GM04503 (cell line): ENCODE results near the gene ADARB2.

Source experiments
- DNase-seq: peaks from one replicate; pipeline ENCODE4 v3.0.0-alpha.2; 2012; ENCODE audit warnings: low read depth

The ADARB2 gene

GRCh38 chr10:1369665-1370064, 367.7 kb downstream of the ADARB2 start:
- DNase-seq = no peak

- DNase-seq = no peak
Observed at GRCh38 chr10:1369197-1369596, 368.1 kb downstream of the ADARB2 start.

DNA sequence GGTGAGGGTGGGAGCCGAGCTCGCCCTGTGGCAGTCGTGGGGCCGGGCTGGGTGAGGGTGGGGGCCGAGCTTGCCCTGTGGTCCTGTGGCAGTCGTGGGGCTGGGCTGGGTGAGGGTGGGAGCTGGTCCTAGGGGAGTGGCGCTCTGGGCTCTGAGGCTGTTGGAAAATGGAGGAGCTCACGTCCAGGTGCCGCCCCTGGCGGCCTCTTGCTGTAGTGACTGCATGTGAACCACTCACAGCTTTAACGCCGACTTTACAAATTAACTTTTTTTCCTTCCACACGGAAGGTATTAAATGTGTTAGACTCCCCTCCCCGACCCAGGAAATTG, 368.5 kb downstream of the ADARB2 start:
- no peak for DNase-seq

DNA sequence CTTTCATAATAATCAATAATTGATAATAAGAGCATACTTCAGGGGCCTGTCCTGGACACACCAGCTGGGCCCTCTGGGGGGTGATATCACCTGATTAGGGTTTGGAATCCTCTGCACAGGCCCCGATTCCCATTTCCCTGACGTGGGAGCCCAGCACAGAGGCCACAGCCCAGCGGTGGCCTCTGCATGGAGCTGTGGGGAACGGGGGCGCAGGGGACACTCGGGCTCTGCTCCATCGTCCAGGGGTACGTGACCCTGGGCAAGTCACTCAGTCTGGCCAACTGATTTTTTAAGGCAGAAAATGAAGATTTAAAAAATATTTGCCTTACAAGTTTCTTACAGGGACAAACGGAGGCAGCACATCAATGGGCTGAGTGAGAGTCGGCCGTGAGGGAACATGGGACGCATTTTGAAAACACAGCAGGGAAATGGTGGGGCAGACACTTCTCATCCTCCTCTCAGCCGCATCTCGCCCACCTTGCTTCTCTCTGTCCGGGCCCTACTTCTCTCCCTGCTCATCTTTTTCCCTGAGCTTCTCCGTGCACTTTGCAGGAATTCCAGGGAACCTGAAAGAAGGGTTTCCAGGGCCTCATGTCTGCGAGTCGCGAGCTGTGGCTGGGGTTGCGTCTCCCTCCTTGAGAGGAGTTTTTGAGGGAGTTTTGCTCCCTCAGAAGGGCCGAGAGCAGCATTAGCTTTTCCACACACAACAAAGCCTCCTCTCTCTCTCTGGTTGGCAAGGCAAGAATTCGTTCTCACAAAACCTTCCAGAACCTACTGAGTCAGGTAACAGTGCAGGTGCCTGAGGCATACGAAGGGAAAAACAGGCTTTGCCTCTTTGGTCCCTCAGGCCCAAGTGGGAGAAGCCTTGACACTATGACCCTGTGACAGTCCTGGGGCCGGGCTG, 369.1 kb downstream of the ADARB2 start:
- no peak for DNase-seq

- DNase-seq = no peak
Observed at GRCh38 chr10:1366811-1367425, 370.4 kb downstream of the ADARB2 start.

DNA sequence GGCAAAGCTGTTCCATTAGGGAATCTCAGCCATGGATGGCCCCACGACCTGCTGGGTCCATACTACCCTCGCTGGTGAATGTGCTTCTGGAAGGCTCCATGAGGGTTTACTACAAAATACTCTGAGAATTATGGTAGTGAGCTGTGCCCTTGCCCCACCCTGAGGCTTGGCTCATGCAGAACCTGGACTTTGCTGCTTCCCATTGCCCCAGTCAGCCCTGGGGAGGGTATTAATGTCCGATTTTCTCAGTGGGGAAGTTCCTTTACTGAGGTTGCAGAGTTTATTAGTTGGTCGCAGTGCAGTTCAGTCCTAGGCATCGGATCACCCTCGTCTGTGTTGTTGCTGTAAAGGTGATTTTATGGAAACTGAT, 371.0 kb downstream of the ADARB2 start:
- no peak for DNase-seq

DNA sequence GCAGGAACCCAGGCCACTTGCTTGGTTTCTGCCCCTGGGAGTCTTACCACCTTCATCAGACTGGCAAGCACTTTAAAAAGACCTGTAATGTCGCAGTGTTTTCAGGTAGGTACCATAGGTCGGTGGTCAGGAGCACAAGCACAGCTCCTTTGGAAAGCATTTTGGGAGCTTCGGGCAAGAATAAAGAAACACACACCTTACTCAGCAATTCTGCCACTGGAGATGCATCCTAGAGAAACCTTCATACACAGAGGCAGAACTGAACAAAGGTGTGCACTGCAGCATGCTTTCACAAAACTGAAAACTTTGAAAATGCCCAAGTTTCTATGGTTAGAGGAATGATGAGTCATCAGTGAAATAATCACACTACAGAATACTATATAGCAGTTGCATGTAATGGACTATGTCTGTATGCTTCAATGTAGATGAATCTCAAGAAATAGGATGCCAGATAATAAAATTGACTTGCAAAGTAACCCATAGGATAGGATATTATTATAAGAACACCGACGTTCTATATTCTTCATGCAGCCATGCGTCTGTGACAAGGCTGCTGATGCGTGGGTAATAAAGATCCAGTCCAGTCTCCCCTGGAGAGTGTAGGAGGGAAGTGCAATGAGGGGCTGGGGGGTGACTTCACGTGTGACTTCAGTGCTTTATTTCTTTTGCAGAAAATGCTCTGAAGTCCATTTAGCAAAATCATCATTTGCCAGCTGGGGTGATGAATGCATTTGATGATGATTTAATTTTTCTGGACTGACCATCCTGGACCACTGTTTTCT, 371.6 kb downstream of the ADARB2 start:
- DNase-seq = no peak

DNA sequence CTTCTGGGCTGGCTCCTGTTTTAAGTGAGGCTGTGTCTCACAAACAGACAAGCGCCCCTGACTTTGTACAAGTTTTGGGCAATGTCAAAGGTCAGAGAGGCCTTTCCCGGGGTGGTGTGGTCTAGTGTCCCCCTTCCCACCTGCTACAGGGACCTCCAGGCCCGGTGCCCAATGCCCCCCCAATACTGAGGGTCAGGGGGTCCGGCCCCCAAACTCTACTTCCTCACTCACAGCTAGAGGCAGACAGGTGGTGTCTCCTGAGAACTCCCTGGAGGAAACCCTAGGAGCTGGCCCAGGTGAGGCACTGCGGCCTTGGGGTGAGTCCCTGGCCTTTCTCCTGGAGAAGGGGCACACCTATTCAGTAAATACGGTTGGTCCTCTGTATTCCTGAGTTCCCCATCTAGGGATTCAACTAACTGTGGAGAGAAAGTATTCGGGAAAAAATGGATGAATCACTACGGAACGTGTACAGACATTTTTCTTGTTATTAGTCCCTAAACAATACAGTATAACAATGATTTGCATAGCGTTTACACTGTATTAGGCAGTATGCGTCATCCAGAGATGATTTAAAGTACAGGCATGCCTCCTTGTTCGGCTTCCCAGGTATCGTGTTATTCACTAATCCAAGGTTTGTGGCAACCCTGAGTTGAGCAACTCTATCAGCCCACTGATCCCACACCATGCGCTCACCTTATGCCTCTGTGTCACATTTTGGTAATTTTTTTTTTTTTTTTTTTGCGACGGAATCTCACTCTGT, 373.0 kb downstream of the ADARB2 start:
- no peak for DNase-seq

- no peak for DNase-seq
Observed at GRCh38 chr10:1363446-1364121, 373.7 kb downstream of the ADARB2 start.

- no peak for DNase-seq
Observed at GRCh38 chr10:1362589-1363445, 374.5 kb downstream of the ADARB2 start.

DNA sequence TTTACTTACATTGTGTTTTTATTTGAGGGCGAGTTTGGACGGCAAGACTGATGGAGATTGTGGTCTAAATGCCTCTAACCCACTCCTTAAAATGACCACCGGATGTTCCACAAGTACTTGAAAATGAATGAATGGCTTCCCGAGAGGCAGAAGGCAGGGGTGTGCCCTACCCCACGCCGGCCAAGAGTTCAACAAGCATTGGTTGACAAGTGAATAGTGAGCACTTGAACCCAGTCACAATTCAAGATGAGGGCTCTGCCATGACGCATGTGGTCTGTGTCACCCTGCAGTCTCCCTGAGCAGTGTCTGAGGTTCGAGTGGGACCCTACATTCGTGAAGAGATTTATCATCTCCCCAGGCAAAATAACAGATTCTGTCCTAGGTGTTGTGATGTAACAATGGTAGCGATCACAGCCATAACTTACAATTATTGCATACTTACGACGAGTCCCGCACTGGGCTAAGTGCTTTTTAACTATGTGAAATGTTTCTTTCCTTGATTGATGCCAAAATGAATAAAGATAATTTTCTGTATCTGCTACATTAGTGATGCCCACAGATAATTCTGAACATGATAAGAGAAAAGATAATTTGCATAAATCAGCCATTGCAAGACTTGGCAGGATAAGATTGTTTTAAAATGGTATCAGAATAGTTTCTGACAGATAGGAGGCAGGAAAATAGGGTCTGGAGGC, 375.8 kb downstream of the ADARB2 start:
- no peak for DNase-seq

DNA sequence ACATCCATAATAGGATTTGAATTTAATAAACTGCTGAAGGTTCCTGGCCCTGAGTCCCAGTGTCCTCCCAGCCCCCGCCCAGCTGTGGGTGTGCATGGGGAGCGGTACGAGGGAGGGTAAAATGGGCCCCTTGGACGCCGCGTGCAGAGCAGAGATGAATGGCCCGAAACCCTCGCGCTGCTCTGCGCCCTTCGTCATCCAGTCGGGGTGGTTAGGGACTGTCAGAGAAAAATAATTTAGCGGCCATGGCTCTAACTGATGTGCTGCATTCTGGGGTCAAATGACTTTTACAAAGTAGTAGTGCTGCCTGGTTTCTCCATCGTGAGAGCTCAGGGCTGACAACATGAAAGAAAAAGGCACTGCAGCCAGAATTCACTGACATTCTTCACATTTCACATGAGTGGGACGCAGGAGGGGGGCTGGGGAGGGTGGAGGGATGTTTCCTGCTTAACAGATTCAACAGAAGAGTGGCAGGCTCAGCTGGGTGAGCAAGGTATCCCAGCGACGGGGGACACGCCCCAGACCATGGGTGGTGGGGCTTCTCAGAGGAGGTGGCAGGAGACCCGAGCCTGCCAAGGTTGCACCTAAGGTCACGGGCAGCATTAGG, 376.7 kb downstream of the ADARB2 start:
- no peak for DNase-seq

GRCh38 chr10:1360011-1360557, 377.2 kb downstream of the ADARB2 start:
- DNase-seq = no peak

- DNase-seq = no peak
Observed at GRCh38 chr10:1359626-1359955, 377.7 kb downstream of the ADARB2 start.

DNA sequence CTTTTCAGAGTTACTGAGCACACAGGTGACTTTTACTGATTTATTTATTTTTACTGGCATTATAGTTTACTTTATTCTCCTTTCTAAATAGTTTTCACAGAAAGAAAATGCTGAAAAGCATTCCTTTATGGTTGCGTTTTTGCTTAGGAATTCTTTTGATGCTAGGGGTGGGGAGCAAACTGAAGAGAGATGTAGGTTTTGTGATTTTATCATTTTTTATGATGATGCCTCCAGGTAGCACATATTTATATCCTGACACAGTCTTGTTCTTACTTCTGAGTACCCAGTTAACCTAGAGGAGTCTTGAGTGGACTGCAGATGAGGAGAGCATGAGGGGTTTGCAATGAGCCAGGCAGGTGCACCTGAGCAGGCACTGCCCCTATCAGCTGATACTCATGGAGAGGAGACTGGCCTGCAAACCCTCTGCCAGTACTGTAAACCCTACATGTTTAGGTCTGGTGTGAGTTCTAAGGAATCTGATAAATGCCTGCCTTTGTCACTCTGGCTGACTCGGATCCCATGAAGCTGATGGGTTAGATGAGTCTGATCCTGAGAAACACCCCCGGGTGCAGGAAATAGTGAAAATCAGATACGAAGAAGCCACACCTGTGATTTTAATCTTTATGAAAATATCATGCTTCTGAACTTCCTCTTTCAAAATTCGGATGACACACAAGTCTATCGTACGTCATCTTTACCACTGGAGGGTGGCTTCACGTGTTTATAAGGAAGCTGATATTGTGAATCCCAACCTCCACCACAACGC, 378.3 kb downstream of the ADARB2 start:
- no peak for DNase-seq

DNA sequence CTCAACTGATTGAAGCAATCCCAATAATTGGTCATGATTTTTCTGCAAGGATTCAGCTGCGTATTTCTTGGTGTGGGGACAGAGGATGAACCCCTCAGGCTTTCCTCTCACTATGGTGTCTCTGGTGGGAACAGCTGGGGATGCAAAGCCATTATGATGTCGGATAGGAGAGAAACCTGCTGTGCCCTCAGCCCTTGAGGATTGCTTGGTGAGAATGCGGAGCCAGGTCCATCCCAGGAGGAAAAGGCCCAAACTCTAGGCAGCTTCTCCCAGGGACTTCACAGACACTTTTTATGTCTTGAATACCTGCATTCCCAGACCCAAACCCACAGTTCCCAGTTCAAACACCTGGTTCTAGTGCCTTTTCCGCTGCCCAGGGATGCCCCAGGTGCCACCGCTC, 379.2 kb downstream of the ADARB2 start:
- no peak for DNase-seq

GRCh38 chr10:1356349-1356748, 381.0 kb downstream of the ADARB2 start:
- no peak for DNase-seq

DNA sequence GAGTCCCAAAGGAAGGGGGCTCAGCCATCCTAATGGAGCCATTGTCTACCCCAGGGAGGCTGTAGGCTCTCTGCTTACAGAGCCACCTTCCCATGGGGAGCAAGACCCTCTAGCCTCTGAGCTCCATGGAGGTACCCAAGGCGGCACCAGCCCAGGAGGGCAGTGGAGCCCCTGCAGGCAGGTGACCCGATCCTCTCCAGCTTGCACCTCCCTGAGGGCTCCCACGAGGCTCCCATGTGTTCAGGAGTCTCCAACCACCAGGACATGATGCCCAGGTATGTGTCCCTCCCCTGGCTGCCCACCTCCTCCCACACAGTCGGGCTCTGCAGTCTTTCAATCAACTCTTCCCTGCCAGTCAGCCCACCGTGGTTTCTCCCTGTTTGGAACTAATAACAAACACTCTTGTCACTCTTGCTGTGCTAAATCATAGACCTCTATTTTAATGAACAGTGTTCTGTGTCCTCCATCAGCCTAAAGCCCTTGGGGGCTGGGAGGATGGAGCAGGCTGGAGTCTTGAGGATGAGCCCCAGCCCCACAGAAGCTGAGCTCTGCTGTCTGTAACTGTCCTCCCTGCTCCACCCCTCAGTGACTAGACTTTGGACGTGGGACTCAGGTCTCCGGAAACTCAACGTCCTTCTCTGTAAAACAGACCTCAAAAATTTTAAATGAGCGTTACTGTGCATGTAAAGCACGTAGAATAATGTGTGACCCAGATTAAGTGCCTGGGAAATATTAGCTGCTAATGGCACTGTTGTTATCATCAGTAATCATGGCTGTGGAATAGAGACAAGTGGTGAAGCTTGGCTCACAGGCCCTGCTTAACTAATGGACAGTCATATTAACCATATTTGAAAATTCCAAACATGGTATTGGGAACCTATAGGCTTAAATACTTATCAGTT, 382.3 kb downstream of the ADARB2 start:
- DNase-seq = no peak
